Ramos (cell line): ENCODE data around the gene SYNJ1.
"Not testable (repeated sequence)": the region's sequence is repeated elsewhere in the genome, so short reads cannot be mapped to it uniquely, and the experiment has no call there.

ENCODE experiments used
- in situ Hi-C: fragments of 300-500 bp; cut with MboI; formaldehyde crosslinking; loops from one replicate; pipeline ENCODE4 v1.14.3; 2022; ENCODE audit warnings: low sequenced_read_pairs; ENCODE audit not compliant: unreplicated experiment

Gene SYNJ1

GRCh38 chr21:32695482-32695881 lies 32.3 kb downstream of the SYNJ1 start:
- in situ Hi-C loops, result not testable (repeated sequence)

- in situ Hi-C loops, result no loop called here
Observed at GRCh38 chr21:32693581-32693980, 34.2 kb downstream of the SYNJ1 start.

GRCh38 chr21:32690085-32690484 lies 37.7 kb downstream of the SYNJ1 start:
- in situ Hi-C loops, result no loop called here

- in situ Hi-C loops, result no loop called here
Observed at GRCh38 chr21:32687643-32688345, 40.0 kb downstream of the SYNJ1 start.

GRCh38 chr21:32682696-32683474 lies 44.9 kb downstream of the SYNJ1 start:
- in situ Hi-C loops, result no loop called here

GRCh38 chr21:32674731-32675130 lies 53.1 kb downstream of the SYNJ1 start:
- in situ Hi-C loops, result no loop called here

- in situ Hi-C loops, result no loop called here
Observed at GRCh38 chr21:32674038-32674437, 53.8 kb downstream of the SYNJ1 start.

- in situ Hi-C loops, result no loop called here
Observed at GRCh38 chr21:32666258-32666657, 61.6 kb downstream of the SYNJ1 start.

- in situ Hi-C loops, result not testable (repeated sequence)
Observed at GRCh38 chr21:32664095-32664494, 63.7 kb downstream of the SYNJ1 start.

GRCh38 chr21:32661981-32662380 lies 65.8 kb downstream of the SYNJ1 start:
- in situ Hi-C loops, result not testable (repeated sequence)

- in situ Hi-C loops, result not testable (repeated sequence)
Observed at GRCh38 chr21:32661026-32661782, 66.6 kb downstream of the SYNJ1 start.

- in situ Hi-C loops, result loop anchor here (10.0 kb wide), 1 partner anchor 166 kb away; no protein-coding TSS in a partner anchor
Observed at GRCh38 chr21:32658524-32658923, 69.3 kb downstream of the SYNJ1 start.

GRCh38 chr21:32653326-32653901 lies 74.4 kb downstream of the SYNJ1 start:
- in situ Hi-C loops, result loop anchor here (10.0 kb wide), 1 partner anchor 171 kb away; no protein-coding TSS in a partner anchor

GRCh38 chr21:32648165-32648564 lies 79.6 kb downstream of the SYNJ1 start:
- in situ Hi-C loops, result no loop called here

- in situ Hi-C loops, result no loop called here
Observed at GRCh38 chr21:32645261-32646182, 82.3 kb downstream of the SYNJ1 start.

GRCh38 chr21:32641710-32642698 lies 85.8 kb downstream of the SYNJ1 start:
- in situ Hi-C loops, result no loop called here

- in situ Hi-C loops, result no loop called here
Observed at GRCh38 chr21:32626621-32627196, 101.1 kb downstream of the SYNJ1 start.

GRCh38 chr21:32618218-32618617 lies 109.6 kb downstream of the SYNJ1 start:
- in situ Hi-C loops, result not testable (repeated sequence)
